HG02798 (cell line): ENCODE measurements around the gene DLGAP4.
A peak's percentile ranks its signal among the peaks of the same experiment; 100 is the strongest.

Source experiments
- ATAC-seq: cut with Tn5 transposase; IDR thresholded peaks from one replicate; pipeline ENCODE4 v1.9.1; 2021; ENCODE audit warnings: mild to moderate bottlenecking; ENCODE audit not compliant: unreplicated experiment, poor library complexity

DLGAP4 gene

GRCh38 chr20:36439040-36439730 lies 133.0 kb downstream of the DLGAP4 start:
- ATAC-seq: no peak

GRCh38 chr20:36439731-36440072 lies 133.6 kb downstream of the DLGAP4 start:
- ATAC-seq: no peak

- ATAC-seq: no peak
These were observed 134.4 kb downstream of the DLGAP4 start for GRCh38 chr20:36440370-36441026.

- ATAC-seq: no peak
These were observed 134.9 kb downstream of the DLGAP4 start for GRCh38 chr20:36441027-36441414.

- ATAC-seq: no peak
These were observed 135.3 kb downstream of the DLGAP4 start for GRCh38 chr20:36441416-36441815.

- no peak for ATAC-seq
These were observed 139.7 kb downstream of the DLGAP4 start for GRCh38 chr20:36445847-36446246.

DNA sequence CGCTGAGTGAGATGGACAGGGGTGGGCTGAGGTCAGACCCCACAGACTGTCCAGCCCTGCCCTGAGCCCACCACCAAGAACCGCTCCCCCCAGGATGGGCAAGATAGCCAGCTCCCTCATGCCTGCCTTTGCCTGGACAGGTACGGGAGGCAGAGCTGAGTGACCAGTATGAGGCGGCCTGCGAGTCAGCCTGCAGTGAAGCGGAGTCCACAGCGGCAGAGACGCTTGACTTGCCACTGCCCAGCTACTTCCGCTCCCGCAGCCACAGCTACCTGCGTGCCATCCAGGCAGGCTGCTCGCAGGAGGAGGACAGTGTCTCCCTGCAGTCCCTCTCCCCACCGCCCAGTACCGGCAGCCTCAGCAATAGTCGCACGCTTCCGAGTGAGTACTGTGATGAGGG lies 140.4 kb downstream of the DLGAP4 start:
- no peak for ATAC-seq

DNA sequence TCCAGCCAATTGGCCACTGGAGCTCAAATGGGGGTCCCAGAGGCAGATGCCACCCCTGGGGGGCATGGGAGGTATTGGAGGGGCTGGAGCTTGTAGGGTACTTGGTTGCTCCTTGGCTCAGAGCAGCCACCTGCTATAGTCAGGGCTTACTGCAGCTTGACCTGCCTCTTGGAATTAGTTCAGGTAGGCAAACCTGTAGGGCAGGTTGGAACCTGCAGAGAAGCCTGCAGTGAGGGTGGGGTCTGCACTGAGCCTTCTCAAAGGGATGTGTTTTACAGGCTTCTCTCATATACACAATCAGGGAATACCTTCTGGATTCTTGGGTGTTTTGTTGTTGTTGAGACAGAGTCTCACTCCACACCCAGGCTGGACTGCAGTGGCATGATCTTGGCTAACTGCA lies 141.0 kb downstream of the DLGAP4 start:
- no peak for ATAC-seq

DNA sequence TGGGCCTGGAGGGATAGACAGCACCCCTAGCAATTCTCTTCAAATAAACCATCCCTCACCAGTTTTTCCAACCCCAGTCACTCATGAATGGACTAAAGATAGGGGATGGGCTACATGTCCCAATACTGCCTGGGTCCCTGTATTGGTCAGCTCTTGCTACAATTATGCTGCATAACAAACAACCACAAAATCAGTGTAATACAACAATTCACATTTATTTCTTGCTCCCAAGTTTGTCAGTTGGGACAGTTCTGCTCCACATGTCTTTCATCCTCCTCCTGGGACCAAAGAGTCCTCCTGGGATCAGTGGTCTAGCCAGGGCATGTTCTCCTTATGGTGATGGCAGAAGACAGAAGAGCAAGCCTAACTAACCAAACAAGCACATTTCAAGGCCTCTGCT lies 143.5 kb downstream of the DLGAP4 start:
- no peak for ATAC-seq

DNA sequence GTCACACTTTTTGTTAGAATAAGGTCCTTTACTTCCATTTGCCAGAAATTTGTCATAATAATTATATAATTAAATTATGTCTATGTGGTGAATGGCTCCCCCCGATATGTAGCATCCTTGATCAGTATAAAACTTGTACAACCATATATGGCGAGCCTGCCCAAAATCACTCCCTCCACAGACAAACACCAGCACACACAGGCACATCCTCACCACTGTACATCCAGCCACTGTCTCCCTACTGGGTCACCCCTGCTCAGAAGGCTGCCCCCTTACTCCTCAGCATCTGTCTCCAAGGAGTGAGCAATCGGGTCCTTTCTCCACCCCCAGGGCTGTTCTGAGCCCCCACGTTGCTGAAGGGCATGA lies 148.2 kb downstream of the DLGAP4 start:
- no peak for ATAC-seq

GRCh38 chr20:36454698-36455427 lies 148.7 kb downstream of the DLGAP4 start:
- ATAC-seq: no peak

DNA sequence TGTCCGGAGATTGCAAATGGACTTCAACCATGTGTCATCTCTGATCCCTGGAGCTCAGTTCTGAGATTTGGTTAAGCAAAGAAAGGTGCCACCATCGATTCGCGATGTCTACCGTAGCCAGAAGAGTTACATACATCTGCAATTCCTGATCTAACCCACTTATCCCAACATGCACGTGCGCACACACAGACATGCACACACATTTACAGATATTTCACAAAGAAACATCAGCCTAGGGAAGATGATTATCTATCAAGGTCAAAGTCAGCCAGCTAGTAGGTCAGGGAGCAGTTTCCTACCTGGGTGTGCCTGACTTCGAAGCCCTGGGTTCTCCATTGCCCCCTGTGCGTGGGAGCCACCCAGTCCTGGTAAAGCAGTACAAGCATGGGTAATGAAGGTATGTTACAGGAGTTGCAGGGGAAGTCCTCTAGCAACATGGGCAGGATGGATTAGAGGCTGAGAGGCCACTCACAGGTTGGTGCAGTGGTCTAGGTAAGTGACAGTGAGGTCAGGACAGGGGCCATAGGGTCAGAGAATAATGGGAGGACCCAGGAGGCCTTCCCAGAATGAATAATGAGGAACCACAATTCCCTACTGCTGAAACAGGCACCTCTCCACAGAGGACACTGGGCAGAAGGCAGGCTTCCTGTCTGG lies 150.0 kb downstream of the DLGAP4 start:
- ATAC-seq: no peak

- peak; percentile 84 for ATAC-seq
These were observed 154.8 kb downstream of the DLGAP4 start for GRCh38 chr20:36460648-36461599.

- peak; percentile 2 for ATAC-seq
These were observed 155.7 kb downstream of the DLGAP4 start for GRCh38 chr20:36461600-36462439.

- ATAC-seq: no peak
These were observed 156.5 kb downstream of the DLGAP4 start for GRCh38 chr20:36462440-36463211.

DNA sequence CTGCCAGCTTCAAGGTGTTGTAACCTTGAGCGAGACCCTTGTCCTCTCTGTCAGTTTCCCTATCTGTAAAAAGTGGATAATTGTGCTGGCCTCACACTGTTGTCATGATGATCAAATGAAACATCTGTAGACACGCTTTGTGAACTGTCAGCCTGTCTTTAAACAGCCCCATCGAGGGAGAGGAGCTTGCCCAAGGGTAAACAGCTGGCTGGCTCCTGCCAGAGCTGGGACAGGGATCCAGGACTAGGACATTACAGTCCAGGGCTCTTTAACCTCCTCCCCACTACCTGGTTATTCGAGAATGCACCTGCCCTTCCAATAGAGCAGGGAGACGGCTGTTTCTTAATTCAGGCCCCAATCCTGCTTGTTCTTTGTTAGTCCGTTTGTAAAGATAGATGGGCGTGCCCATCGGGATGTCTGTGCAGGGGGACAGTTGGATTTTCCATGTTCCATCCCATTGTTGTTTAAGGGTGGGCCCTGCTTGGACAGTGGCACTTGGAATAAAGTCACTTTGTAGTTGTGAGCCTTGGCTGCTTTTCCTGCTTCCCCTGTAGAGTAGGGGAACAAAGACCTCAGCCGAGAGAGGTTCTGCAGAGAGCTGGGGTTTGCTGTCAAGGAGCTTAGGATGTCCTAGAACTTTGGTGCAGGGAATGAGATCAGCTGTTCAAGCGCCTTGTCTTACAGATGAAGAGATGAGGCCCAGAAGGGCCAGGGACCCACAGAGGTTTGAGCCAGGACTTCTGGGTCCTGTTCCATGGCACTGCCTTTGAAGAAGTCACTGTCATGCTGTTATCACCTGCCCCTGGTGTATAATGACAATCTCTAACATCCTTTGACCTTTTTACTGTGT lies 157.3 kb downstream of the DLGAP4 start:
- ATAC-seq: no peak
